H9 (cell line): Measurements from ENCODE around the gene NHS. TPM values are rescaled to one million over a fixed set of nuclear protein-coding genes. Genes with fewer than 3 reads are reported as not detected.

Source experiments
- DNase-seq: peaks from one replicate; pipeline ENCODE4 v3.0.0-alpha.2; 2017
- H2AFZ ChIP-seq: one replicate; pipeline ENCODE4 v1.6.1; 2013; ENCODE audit warnings: mild to moderate bottlenecking, low read length, control low read depth, moderate library complexity
- H2AK5ac ChIP-seq: 2 replicates; pipeline ENCODE4 v1.6.1; 2013; ENCODE audit warnings: low read length, control low read depth, mixed read lengths; ENCODE audit not compliant: insufficient read length
- H2BK120ac ChIP-seq: one replicate; pipeline ENCODE4 v1.6.1; 2013; ENCODE audit warnings: low read depth, mild to moderate bottlenecking, low read length, control low read depth, inconsistent platforms; ENCODE audit not compliant: poor library complexity, severe bottlenecking
- H2BK12ac ChIP-seq: 2 replicates; pipeline ENCODE4 v1.6.1; 2013; ENCODE audit warnings: low read length, control low read depth, mixed read lengths, low read depth; ENCODE audit not compliant: insufficient read length
- H2BK15ac ChIP-seq: 2 replicates; pipeline ENCODE4 v1.6.1; 2013; ENCODE audit warnings: low read depth, low read length, control low read depth
- H2BK20ac ChIP-seq: one replicate; pipeline ENCODE4 v1.6.1; 2013; ENCODE audit warnings: low read depth, mild to moderate bottlenecking, low read length, control low read depth, inconsistent platforms; ENCODE audit not compliant: poor library complexity, severe bottlenecking
- H2BK5ac ChIP-seq: 2 replicates; pipeline ENCODE4 v1.6.1; 2013; ENCODE audit warnings: low read length, control low read depth, mixed read lengths; ENCODE audit not compliant: insufficient read length
- H3K14ac ChIP-seq: 2 replicates; pipeline ENCODE4 v1.6.1; 2013; ENCODE audit warnings: low read length, control low read depth; ENCODE audit not compliant: insufficient read depth
- H3K18ac ChIP-seq: 2 replicates; pipeline ENCODE4 v1.6.1; 2013; ENCODE audit warnings: low read depth, mild to moderate bottlenecking, mixed read lengths, low read length, control low read depth; ENCODE audit not compliant: insufficient read length
- H3K23ac ChIP-seq: 2 replicates; pipeline ENCODE4 v1.6.1; 2013; ENCODE audit warnings: low read length, control low read depth, mixed read lengths, low read depth; ENCODE audit not compliant: insufficient read length
- H3K23me2 ChIP-seq: 2 replicates; pipeline ENCODE4 v1.6.1; 2013; ENCODE audit warnings: low read depth, mild to moderate bottlenecking, mixed read lengths, low read length, control low read depth; ENCODE audit not compliant: insufficient read length, poor library complexity, severe bottlenecking
- H3K27ac ChIP-seq: 2 replicates; pipeline ENCODE4 v1.5.1; 2013; ENCODE audit warnings: low read length, control low read depth, mixed read lengths, low read depth; ENCODE audit not compliant: insufficient read length
- H3K27me3 ChIP-seq: 2 replicates; pipeline ENCODE4 v1.6.1; 2013; ENCODE audit warnings: low read length, control low read depth, inconsistent platforms; ENCODE audit not compliant: insufficient read depth
- H3K4ac ChIP-seq: 2 replicates; pipeline ENCODE4 v1.6.1; 2013; ENCODE audit warnings: low read depth, mild to moderate bottlenecking, control low read depth, inconsistent platforms, low read length, moderate library complexity
- H3K4me1 ChIP-seq: 2 replicates; pipeline ENCODE4 v1.6.1; 2013; ENCODE audit warnings: low read length, control low read depth, inconsistent platforms; ENCODE audit not compliant: insufficient read depth
- H3K4me2 ChIP-seq: 2 replicates; pipeline ENCODE4 v1.6.1; 2013; ENCODE audit warnings: low read length, control low read depth, mixed read lengths; ENCODE audit not compliant: insufficient read length, insufficient read depth
- H3K56ac ChIP-seq: 2 replicates; pipeline ENCODE4 v1.6.1; 2013; ENCODE audit warnings: low read depth, mild to moderate bottlenecking, mixed read lengths, low read length, control low read depth; ENCODE audit not compliant: insufficient read length
- H3K79me1 ChIP-seq: 2 replicates; pipeline ENCODE4 v1.6.1; 2013; ENCODE audit warnings: low read depth, mild to moderate bottlenecking, moderate library complexity, low read length, control low read depth, inconsistent platforms; ENCODE audit not compliant: insufficient read depth, poor library complexity, severe bottlenecking
- H3K79me2 ChIP-seq: 2 replicates; pipeline ENCODE4 v1.6.1; 2013; ENCODE audit warnings: low read length, control low read depth, inconsistent platforms; ENCODE audit not compliant: insufficient read depth
- H3K9ac ChIP-seq: 2 replicates; pipeline ENCODE4 v1.6.1; 2013; ENCODE audit warnings: low read length, control low read depth, mixed read lengths; ENCODE audit not compliant: insufficient read length; ENCODE audit errors: extremely low read depth
- H3K9me3 ChIP-seq: one replicate; pipeline ENCODE4 v1.6.1; 2013; ENCODE audit warnings: low read depth, low read length, inconsistent platforms; ENCODE audit not compliant: control insufficient read depth
- H3T11ph ChIP-seq: one replicate; pipeline ENCODE4 v1.6.1; 2013; ENCODE audit warnings: mild to moderate bottlenecking, low read length, control low read depth, inconsistent platforms
- H4K20me1 ChIP-seq: one replicate; pipeline ENCODE4 v1.6.1; 2013; ENCODE audit not compliant: control insufficient read depth, insufficient read length, insufficient read depth
- H4K5ac ChIP-seq: 2 replicates; pipeline ENCODE4 v1.6.1; 2013; ENCODE audit warnings: low read depth, mild to moderate bottlenecking, mixed read lengths, low read length, control low read depth; ENCODE audit not compliant: insufficient read length
- H4K8ac ChIP-seq: replicated peaks from 2 replicates; pipeline ENCODE4 v1.6.1; 2013; ENCODE audit warnings: low read length, control low read depth, mixed read lengths, low read depth; ENCODE audit not compliant: insufficient read length
- H4K91ac ChIP-seq: 2 replicates; pipeline ENCODE4 v1.6.1; 2013; ENCODE audit warnings: low read depth, mild to moderate bottlenecking, moderate library complexity, mixed read lengths, low read length, control low read depth; ENCODE audit not compliant: insufficient read length
- H3K27ac Mint-ChIP-seq, 3 experiments: 2 replicates in 2 of 3; 3 replicates in 1 of 3; pipeline ENCODE4 v1.8.0; 2020 to 2021; ENCODE audit warnings: mixed read lengths in 3 of 3, mild to moderate bottlenecking in 1 of 3, moderate library complexity in 1 of 3
- H3K27me3 Mint-ChIP-seq: 2 replicates; pipeline ENCODE4 v1.8.0; 2021; ENCODE audit warnings: low read depth, mild to moderate bottlenecking, moderate library complexity, mixed read lengths
- H3K36me3 Mint-ChIP-seq, 3 experiments: 2 replicates in 2 of 3; 3 replicates in 1 of 3; pipeline ENCODE4 v1.8.0; 2020 to 2021; ENCODE audit warnings: low read depth in 3 of 3, mixed read lengths in 3 of 3; ENCODE audit not compliant: insufficient read depth in 1 of 3
- H3K4me1 Mint-ChIP-seq, 2 experiments: 2 replicates each; pipeline ENCODE4 v1.8.0; 2020; ENCODE audit warnings: mixed read lengths in 2 of 2
- H3K4me3 Mint-ChIP-seq, 2 experiments: 2 replicates in 1 of 2; 3 replicates in 1 of 2; pipeline ENCODE4 v1.8.0; 2020 to 2021; ENCODE audit warnings: mild to moderate bottlenecking in 2 of 2, mixed read lengths in 2 of 2, moderate library complexity in 1 of 2
- H3K9me3 Mint-ChIP-seq, 2 experiments: 2 replicates in 1 of 2; 3 replicates in 1 of 2; pipeline ENCODE4 v1.8.0; 2020; ENCODE audit warnings: mild to moderate bottlenecking in 2 of 2, mixed read lengths in 2 of 2, moderate library complexity in 1 of 2
- CTCF ChIP-seq: fragments of 200-600 bp; sonication (generic); conservative IDR thresholded peaks from 3 replicates; pipeline ENCODE4 v1.8.0; 2021; ENCODE audit warnings: antibody characterized with exemption, mild to moderate bottlenecking
- WGBS: extraction: QIAGEN DNeasy Blood & Tissue Kit; methylation state at CpG from one replicate; pipeline ENCODE4 v1.1.7; 2013; ENCODE audit warnings: missing lambda C conversion rate, low lambda C conversion rate, mixed read lengths; ENCODE audit not compliant: insufficient read length; ENCODE audit errors: extremely low coverage; 5-methylcytosine and 5-hydroxymethylcytosine counted together
- total RNA-seq: library from RNA; stranded (reverse); gene quantifications from 2 replicates; pipeline ENCODE4 v1.2.1, GENCODE V29; 2021

NHS gene
- total RNA-seq, 1 experiment from 2014 or later: 8.7 TPM

- Histone ChIP-seq H3K18ac (no peak overlapping the region), H2BK12ac (no peak overlapping the region), H3K9ac (no peak overlapping the region), H4K5ac (no peak overlapping the region), H3K79me1 (no peaks in the 10 kb centered on the region), H3K27ac (no peak overlapping the region), H3K27me3 (no peaks in the 10 kb centered on the region), H3K23me2 (no peaks in the 10 kb centered on the region), H3K4ac (no peak overlapping the region), H3K4me1 (no peaks in the 10 kb centered on the region; the same call in 1 of the 2 replicates), H3K4me2 (no peak overlapping the region), H3K56ac (no peak overlapping the region), H3T11ph (no peak overlapping the region), H2AFZ (no peak overlapping the region), H2AK5ac (no peak overlapping the region), H4K20me1 (no peaks in the 10 kb centered on the region), H4K91ac (no peak overlapping the region), H2BK120ac (no peak overlapping the region), H2BK15ac (no peak overlapping the region), H2BK20ac (no peak overlapping the region), H3K9me3 (no peaks in the 10 kb centered on the region), H3K14ac (no peak overlapping the region), H3K79me2 (no peaks in the 10 kb centered on the region), H2BK5ac (no peak overlapping the region), H4K8ac (no peak overlapping the region), H3K23ac (no peak overlapping the region)
- TF ChIP-seq CTCF: no peak
- H3K9me3 Mint-ChIP-seq: no peaks in the 10 kb centered on the region
- H3K36me3 Mint-ChIP-seq: no peaks in the 10 kb centered on the region
- no peak for DNase-seq
- H3K27me3 Mint-ChIP-seq: no peaks in the 10 kb centered on the region
- H3K4me3 Mint-ChIP-seq: no peak overlapping the region
- no CpG with 5 or more reads among the region's 3 CpGs for WGBS
- H3K4me1 Mint-ChIP-seq: peaks cover 34 to 41% of the 10 kb centered on the region in 2 experiments
- no peak overlapping the region for H3K27ac Mint-ChIP-seq
Measured at GRCh38 chrX:17585006-17585405, 210.0 kb downstream of the NHS start.
